Mucosa of descending colon (tissue), 3 donors: ENCODE results near the gene OS9. TPM values are rescaled to one million over a fixed set of nuclear protein-coding genes. Genes with fewer than 3 reads are reported as not detected.

Experiments
- ATAC-seq: fragments of 200-7000 bp; cut with Tn5 transposase; one replicate; pipeline ENCODE4 v1.9.1; 2020; ENCODE audit warnings: mild to moderate bottlenecking, moderate library complexity
- DNase-seq, 3 donors: peaks; one replicate each; pipeline ENCODE4 v3.0.0-alpha.2; 2020
- H3K36me3 ChIP-seq: fragments of 200-600 bp; one replicate; pipeline ENCODE4 v1.8.0; 2021; ENCODE audit warnings: low read depth, mild to moderate bottlenecking
- H3K4me1 ChIP-seq: fragments of 200-600 bp; one replicate; pipeline ENCODE4 v1.8.0; 2021; ENCODE audit warnings: low read depth, mild to moderate bottlenecking
- H3K4me3 ChIP-seq: fragments of 200-600 bp; one replicate; pipeline ENCODE4 v1.8.0; 2021; ENCODE audit warnings: mild to moderate bottlenecking
- H3K9me3 ChIP-seq: fragments of 200-600 bp; one replicate; pipeline ENCODE4 v1.8.0; 2021; ENCODE audit warnings: mild to moderate bottlenecking
- CTCF ChIP-seq: fragments of 200-600 bp; IDR thresholded peaks from one replicate; pipeline ENCODE4 v1.8.0; 2022; ENCODE audit warnings: antibody characterized with exemption, mild to moderate bottlenecking
- intact Hi-C, 2 donors: fragments of 100-400 bp; cut with DNase I in 1 of 2; cut with micrococcal nuclease in 1 of 2; formaldehyde crosslinking; loops; one replicate each; pipeline versions ENCODE4 v1.11.0 to v1.11.1; 2022; cut with DNase I, micrococcal nuclease
- total RNA-seq, 3 donors: library from RNA; stranded (reverse); fragmentation: NEBNext Ultra II Directional in 2 of 3; extraction: Animal tissue kit (Norgen Biotek cat#: 25700) in 2 of 3; gene quantifications; one replicate each; pipeline versions ENCODE4 v1.2.1 to v1.2.4, GENCODE V29; 2021 to 2023
- donor health status: DM: no; HTN: no; CAD: no; lungs with moderate emphysema.
- donor health status: DM: no; HTN: no; CAD: no.
- donor health status: DM: no; HTN: yes; CAD: no.

Gene OS9
- total RNA-seq, 3 donors from 2014 or later = 230 to 282 (median 282) TPM

GRCh38 chr12:57724003-57724935, 30.3 kb downstream of the OS9 start:
- DNase-seq (no peak), ATAC-seq (no peak)
- no peak for TF ChIP-seq CTCF

DNA sequence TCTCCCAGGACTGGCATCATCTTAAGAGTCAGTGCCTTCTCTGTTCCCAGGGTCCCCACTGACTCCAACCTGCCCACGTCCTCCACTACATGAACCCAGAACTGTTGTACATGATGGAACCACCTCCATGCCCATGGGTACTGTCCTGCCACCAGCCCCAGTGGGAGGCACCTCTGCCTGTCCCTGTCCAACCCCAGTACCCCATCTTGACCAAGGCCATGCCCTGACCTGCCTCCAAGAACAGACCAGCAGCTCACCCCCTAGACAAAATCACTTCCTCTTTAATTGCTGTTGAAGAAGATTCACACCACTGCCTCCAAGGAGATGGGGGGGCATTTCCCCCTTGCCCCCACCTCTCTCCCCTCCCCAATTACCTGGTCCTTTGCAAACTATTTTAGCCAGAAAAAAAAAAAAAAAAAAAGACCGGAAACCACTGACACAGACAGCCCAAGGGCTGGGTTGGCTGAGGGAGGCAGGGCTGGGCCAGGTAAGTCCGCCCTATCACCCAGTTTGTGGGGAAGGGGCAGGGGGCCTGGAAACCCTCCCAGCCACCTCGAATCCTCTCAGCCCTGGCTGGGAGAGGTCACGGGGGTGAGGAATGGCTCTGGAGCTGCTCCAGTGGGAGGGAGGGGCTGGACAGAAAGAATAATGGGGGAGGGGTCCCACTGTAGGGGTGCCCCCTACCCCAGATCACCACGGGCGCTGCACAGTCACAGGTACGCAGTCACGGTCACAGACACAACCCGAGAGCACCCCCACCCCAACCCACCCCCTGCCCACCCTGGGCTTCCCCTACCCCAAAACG, 31.2 kb downstream of the OS9 start:
- Histone ChIP-seq H3K36me3 (no peaks in the 10 kb centered on the region), H3K4me3 (no peak overlapping the region), H3K9me3 (no peaks in the 10 kb centered on the region), H3K4me1 (peaks cover 3% of the 10 kb centered on the region)
- DNase-seq (peak in 1 of 3 donors; percentile 33), ATAC-seq (no peak)
- TF ChIP-seq CTCF = no peak
- intact Hi-C loops = no loop called here

More at GRCh38 chr12:57724003-57724935, 30.3 kb downstream of the OS9 start:
- no peaks in the 10 kb centered on the region for H3K36me3 ChIP-seq
- no peak overlapping the region for H3K4me3 ChIP-seq
- intact Hi-C loops = no loop called here
- peaks cover 3% of the 10 kb centered on the region for H3K4me1 ChIP-seq
- no peaks in the 10 kb centered on the region for H3K9me3 ChIP-seq

- no peaks in the 10 kb centered on the region for H3K9me3 ChIP-seq
- intact Hi-C loops = no loop called here
- ATAC-seq (no peak), DNase-seq (no peak)
- no peak overlapping the region for H3K4me3 ChIP-seq
- TF ChIP-seq CTCF = no peak
- no peaks in the 10 kb centered on the region for H3K36me3 ChIP-seq
- peaks cover 3% of the 10 kb centered on the region for H3K4me1 ChIP-seq
Measured at GRCh38 chr12:57725851-57726150, 31.9 kb downstream of the OS9 start.

DNA sequence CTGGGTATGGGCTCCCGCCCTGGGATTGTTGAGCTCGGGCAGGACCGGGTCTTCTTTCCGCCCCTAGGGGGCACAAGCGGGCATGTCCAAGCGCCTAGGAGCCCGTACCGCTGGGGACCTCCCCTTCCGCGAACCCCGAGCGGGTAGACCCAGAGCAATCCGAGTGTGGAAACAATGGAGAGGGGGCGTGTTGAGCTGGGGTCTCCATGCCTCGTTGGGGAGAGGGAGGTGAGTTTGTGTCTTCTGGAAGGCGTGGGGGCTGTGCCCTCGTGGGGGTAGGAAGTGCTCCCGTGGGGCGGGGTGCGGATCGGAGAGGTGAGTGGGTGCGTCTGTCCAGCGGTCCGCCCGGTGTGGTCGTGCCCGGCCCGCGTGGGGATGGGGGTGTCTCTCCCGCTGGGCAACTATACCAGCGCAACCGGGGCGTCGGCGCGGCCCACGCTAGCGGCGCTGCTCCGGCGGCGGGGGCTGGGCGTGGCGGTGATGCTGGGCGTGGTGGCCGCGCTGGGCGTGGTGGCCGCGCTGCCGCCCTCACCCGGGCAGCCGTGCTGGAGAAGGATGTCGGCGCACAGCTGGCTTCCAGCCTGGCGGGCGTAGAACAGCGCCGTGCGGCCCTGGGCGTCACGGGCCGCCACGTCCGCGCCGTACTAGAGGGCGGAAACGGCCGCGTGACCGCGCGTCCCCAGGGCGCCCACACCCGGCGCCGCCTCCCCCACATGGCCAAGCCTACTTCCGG, 32.4 kb downstream of the OS9 start:
- no peaks in the 10 kb centered on the region for H3K9me3 ChIP-seq
- ATAC-seq (peak; percentile 90), DNase-seq (peak; percentile 87 to 88 (median 88))
- H3K36me3 ChIP-seq = no peaks in the 10 kb centered on the region
- intact Hi-C loops = no loop called here
- H3K4me3 ChIP-seq = peak overlapping the region; percentile 26
- H3K4me1 ChIP-seq = peaks cover 3% of the 10 kb centered on the region
- TF ChIP-seq CTCF = peak; percentile 68
